ENCODE results near the gene LEUTX. TPM values are rescaled to one million over a fixed set of nuclear protein-coding genes. Genes with fewer than 3 reads are reported as not detected.

Gene LEUTX
- polyA plus RNA-seq, 1 of the 3 experiments (the other 2 are of a cell fraction), result not detected

GRCh38 chr19:39797083-39797482, 18.4 kb downstream of the LEUTX start:
- no peak for DNase-seq
- no peaks in the 10 kb centered on the region for H4K20me1 ChIP-seq (ENCODE audit: insufficient read depth)
- H3K27me3 ChIP-seq (ENCODE audit: insufficient read depth), result peaks cover 25% of the 10 kb centered on the region; the same call in 1 of the 2 replicates
- WGBS (ENCODE audit: low lambda C conversion rate), result 3% methylated on average over 2 of the region's 2 CpGs
- TF ChIP-seq PBX3 (IDR thresholded peaks at IDR 0.05) (no peak), FOXM1 (IDR thresholded peaks at IDR 0.05; ENCODE audit: low read depth) (no peak), RXRA (IDR thresholded peaks at IDR 0.05; ENCODE audit: borderline replicate concordance, low read depth) (no peak), MEF2A (IDR thresholded peaks at IDR 0.05; ENCODE audit: borderline replicate concordance, low read depth) (no peak), USF2 (IDR thresholded peaks at IDR 0.05; ENCODE audit: borderline replicate concordance, low read depth, low read length) (no peak), RAD21 (IDR thresholded peaks at IDR 0.05; ENCODE audit: low read length) (no peak), FOSL2 (IDR thresholded peaks at IDR 0.05; ENCODE audit: borderline replicate concordance, low read depth) (no peak), GABPA (IDR thresholded peaks at IDR 0.05; ENCODE audit: low read depth) (no peak), MAX (IDR thresholded peaks at IDR 0.05; ENCODE audit: low read depth) (no peak), JUND (IDR thresholded peaks at IDR 0.05) (no peak)
- no peak overlapping the region for H3K9ac ChIP-seq
- no peaks in the 10 kb centered on the region for H3K9me2 ChIP-seq
- H2AFZ ChIP-seq (ENCODE audit: low read depth), result no peak overlapping the region
- H3K27ac ChIP-seq (ENCODE audit: low read depth in 2 of 2, low read length in 1 of 2), result no peak overlapping the region
- H3K79me2 ChIP-seq (ENCODE audit: insufficient read depth), result no peaks in the 10 kb centered on the region
- no peak overlapping the region for H3K4me2 ChIP-seq
- H3K4me3 ChIP-seq (ENCODE audit: low read depth in 2 of 2, low read length in 1 of 2), result no peak overlapping the region
- CTCF ChIA-PET, result interaction anchor here (1.0 kb wide), 1 partner anchor 47 kb away, joined by 4 read pairs; no protein-coding TSS in a partner anchor
- no peaks in the 10 kb centered on the region for H3F3A ChIP-seq (replicated peaks; ENCODE audit: insufficient read depth)
- no peaks in the 10 kb centered on the region for H3K9me3 ChIP-seq
- POLR2A ChIA-PET, result no interaction called here
- no peaks in the 10 kb centered on the region for H3K36me3 ChIP-seq (replicated peaks in 1 of 2; ENCODE audit: control insufficient read depth in 1 of 2, insufficient read depth in 2 of 2, low read length in 1 of 2)
- no peaks in the 10 kb centered on the region for H3K4me1 ChIP-seq (ENCODE audit: control insufficient read depth in 1 of 2, insufficient read depth in 2 of 2, low read depth in 1 of 2, low read length in 1 of 2)

GRCh38 chr19:39802958-39803357, 24.3 kb downstream of the LEUTX start:
- no peaks in the 10 kb centered on the region for H3K36me3 ChIP-seq (replicated peaks in 1 of 2; ENCODE audit: control insufficient read depth in 1 of 2, insufficient read depth in 2 of 2, low read length in 1 of 2)
- no peaks in the 10 kb centered on the region for H3K4me1 ChIP-seq (ENCODE audit: control insufficient read depth in 1 of 2, insufficient read depth in 2 of 2, low read depth in 1 of 2, low read length in 1 of 2)
- ChIA-PET CTCF (interaction anchor here (0.9 to 3.6 kb wide), 4 partner anchors 11 to 40 kb away, joined by 3 to 27 read pairs (median 14); no protein-coding TSS in a partner anchor), POLR2A (no interaction called here)
- H3F3A ChIP-seq (replicated peaks; ENCODE audit: insufficient read depth), result no peaks in the 10 kb centered on the region
- H4K20me1 ChIP-seq (ENCODE audit: insufficient read depth), result no peaks in the 10 kb centered on the region
- H3K9ac ChIP-seq, result no peak overlapping the region
- no peaks in the 10 kb centered on the region for H3K79me2 ChIP-seq (ENCODE audit: insufficient read depth)
- no peaks in the 10 kb centered on the region for H3K9me3 ChIP-seq
- no peaks in the 10 kb centered on the region for H3K9me2 ChIP-seq
- H3K4me2 ChIP-seq, result no peak overlapping the region
- no peak overlapping the region for H3K27ac ChIP-seq (ENCODE audit: low read depth in 2 of 2, low read length in 1 of 2)
- WGBS (ENCODE audit: low lambda C conversion rate), result 10% methylated on average over 4 of the region's 4 CpGs
- H2AFZ ChIP-seq (ENCODE audit: low read depth), result no peak overlapping the region
- H3K4me3 ChIP-seq (ENCODE audit: low read depth in 2 of 2, low read length in 1 of 2), result no peak overlapping the region
- H3K27me3 ChIP-seq (ENCODE audit: insufficient read depth), result peaks cover 11% of the 10 kb centered on the region
- no peak for TF ChIP-seq USF2 (IDR thresholded peaks at IDR 0.05; ENCODE audit: borderline replicate concordance, low read depth, low read length)
- no peak for TF ChIP-seq REST (IDR thresholded peaks at IDR 0.05; ENCODE audit: low read depth, low read length)
- TF ChIP-seq MXI1 (IDR thresholded peaks at IDR 0.05; ENCODE audit: low read depth, low read length), result no peak
- TF ChIP-seq RCOR1 (IDR thresholded peaks at IDR 0.05; ENCODE audit: low read length), result no peak
- TF ChIP-seq MEF2A (IDR thresholded peaks at IDR 0.05; ENCODE audit: borderline replicate concordance, low read depth), result no peak
- no peak for TF ChIP-seq GABPA (IDR thresholded peaks at IDR 0.05; ENCODE audit: low read depth)
- no peak for TF ChIP-seq NRF1 (IDR thresholded peaks at IDR 0.05; ENCODE audit: low read depth, low read length)
- DNase-seq, result no peak
